ENCODE results near the gene SSU72. TPM values are rescaled to one million over a fixed set of nuclear protein-coding genes. Genes with fewer than 3 reads are reported as not detected.
"Not testable (repeated sequence)": the region's sequence is repeated elsewhere in the genome, so short reads cannot be mapped to it uniquely, and the experiment has no call there.

The SSU72 gene
- total RNA-seq, 4 donors from 2014 or later, result 204 to 294 (median 241) TPM

DNA sequence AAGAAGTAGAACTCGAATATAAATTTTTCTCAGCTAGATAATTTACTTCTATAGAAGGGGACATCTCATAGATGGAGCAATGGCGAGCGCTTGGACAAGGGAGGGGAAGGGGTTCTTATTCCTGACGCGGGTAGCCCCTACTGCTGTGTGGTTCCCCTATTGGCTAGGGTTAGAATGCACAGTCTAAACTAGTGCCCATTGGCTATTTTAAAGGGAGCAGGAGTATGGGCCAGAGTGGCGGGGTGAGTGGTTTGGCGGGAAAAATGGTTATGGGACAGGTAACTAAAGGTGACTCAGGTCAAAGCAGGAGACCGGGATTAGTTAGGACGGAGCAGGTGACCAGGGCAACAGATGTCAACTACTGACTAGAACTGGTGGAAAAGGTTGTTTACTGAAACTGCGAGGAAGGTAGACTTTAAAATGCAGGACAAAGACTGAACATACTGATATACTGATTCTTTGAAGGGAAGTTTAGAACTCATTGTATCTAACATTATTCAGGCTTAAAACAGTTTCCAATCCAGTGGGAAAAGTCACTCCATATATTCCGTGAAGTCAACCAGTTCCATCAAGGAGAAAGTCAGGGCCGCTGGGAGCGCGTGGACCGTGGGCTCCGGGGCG, 63.6 kb downstream of the SSU72 start:
- WGBS, 2 donors, result 14 to 17% methylated on average over 14 to 17 of the region's 17 CpGs
- peak overlapping the region; percentile 55 to 91 (median 87) for H3K27ac ChIP-seq
- no peaks in the 10 kb centered on the region for H3K27me3 ChIP-seq
- TF ChIP-seq, protein P1, sequence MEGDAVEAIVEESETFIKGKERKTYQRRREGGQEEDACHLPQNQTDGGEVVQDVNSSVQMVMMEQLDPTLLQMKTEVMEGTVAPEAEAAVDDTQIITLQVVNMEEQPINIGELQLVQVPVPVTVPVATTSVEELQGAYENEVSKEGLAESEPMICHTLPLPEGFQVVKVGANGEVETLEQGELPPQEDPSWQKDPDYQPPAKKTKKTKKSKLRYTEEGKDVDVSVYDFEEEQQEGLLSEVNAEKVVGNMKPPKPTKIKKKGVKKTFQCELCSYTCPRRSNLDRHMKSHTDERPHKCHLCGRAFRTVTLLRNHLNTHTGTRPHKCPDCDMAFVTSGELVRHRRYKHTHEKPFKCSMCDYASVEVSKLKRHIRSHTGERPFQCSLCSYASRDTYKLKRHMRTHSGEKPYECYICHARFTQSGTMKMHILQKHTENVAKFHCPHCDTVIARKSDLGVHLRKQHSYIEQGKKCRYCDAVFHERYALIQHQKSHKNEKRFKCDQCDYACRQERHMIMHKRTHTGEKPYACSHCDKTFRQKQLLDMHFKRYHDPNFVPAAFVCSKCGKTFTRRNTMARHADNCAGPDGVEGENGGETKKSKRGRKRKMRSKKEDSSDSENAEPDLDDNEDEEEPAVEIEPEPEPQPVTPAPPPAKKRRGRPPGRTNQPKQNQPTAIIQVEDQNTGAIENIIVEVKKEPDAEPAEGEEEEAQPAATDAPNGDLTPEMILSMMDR (IDR thresholded peaks at IDR 0.05), result no peak
- TF ChIP-seq POLR2A (IDR thresholded peaks at IDR 0.05), result no peak
- H3K4me1 ChIP-seq, result peaks cover 4 to 9% of the 10 kb centered on the region in 2 donors
- DNase-seq, result no peak
- no peaks in the 10 kb centered on the region for H3K36me3 ChIP-seq
- intact Hi-C loops (cut with DNase I), result no loop called here
- H3K4me3 ChIP-seq (replicated peaks in 1 of 3), result peak overlapping the region; percentile 63 to 91 (median 90)
- H3K9me3 ChIP-seq, result no peaks in the 10 kb centered on the region

DNA sequence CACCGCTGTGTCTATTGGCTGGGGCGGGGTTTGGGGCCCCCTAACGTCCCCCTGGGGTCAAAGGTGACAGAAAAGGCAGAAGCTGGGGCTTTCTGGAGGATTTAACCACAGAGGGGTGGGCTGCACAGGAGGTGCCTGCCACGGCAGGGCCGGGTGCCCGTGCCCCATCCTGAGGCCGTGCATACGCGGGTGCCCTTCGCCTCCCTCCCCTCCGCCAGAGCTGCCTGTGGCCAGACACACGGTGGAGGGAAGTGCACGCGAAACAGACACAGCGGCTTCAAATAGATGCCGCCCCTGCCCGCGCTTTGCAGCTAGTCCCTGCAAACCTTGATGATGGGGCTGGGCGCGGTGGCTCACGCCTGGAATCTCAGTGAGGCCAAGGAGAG, 65.2 kb downstream of the SSU72 start:
- H3K27me3 ChIP-seq; H3K4me3 ChIP-seq (replicated peaks in 1 of 3); H3K27ac ChIP-seq; H3K9me3 ChIP-seq; H3K36me3 ChIP-seq; DNase-seq; intact Hi-C loops (cut with DNase I): not testable (repeated sequence)
- 93% methylated on average over 10 of the region's 21 CpGs; no CpG with 5 or more reads in 1 of the 2 donors for WGBS, 2 donors
- H3K4me1 ChIP-seq, result peaks cover 4 to 19% of the 10 kb centered on the region in 2 donors

GRCh38 chr1:1508775-1509464, 65.7 kb downstream of the SSU72 start:
- H3K9me3 ChIP-seq; intact Hi-C loops (cut with DNase I); H3K27ac ChIP-seq; H3K36me3 ChIP-seq; H3K27me3 ChIP-seq; DNase-seq; H3K4me3 ChIP-seq (replicated peaks in 1 of 3): not testable (repeated sequence)
- H3K4me1 ChIP-seq, result peaks cover 4 to 19% of the 10 kb centered on the region in 2 donors
- 89% methylated on average over 20 of the region's 34 CpGs; no CpG with 5 or more reads in 1 of the 2 donors for WGBS, 2 donors

DNA sequence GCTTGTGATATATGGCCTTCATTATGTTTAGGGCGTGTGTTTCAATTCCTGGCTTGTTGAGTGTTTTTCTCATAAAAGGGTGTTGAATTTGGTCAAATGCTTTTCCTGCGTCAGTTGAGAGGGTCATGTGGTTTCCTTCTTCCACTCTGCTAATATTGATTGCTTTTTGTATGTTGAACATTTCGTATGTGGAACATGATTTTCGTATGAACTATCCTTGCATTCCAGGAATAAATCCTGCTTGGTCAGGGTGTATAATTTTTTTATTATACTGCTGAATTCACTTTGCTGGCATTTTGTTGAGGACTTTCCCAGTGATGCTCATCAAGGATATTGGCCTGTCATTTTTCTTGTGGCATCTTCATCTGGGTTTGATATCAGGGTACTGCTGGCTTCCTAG, 67.4 kb downstream of the SSU72 start:
- H3K9me3 ChIP-seq, result no peaks in the 10 kb centered on the region
- DNase-seq, result no peak
- 94 to 97% methylated on average over 4 of the region's 4 CpGs for WGBS, 2 donors
- no peaks in the 10 kb centered on the region for H3K36me3 ChIP-seq
- peaks cover 4 to 19% of the 10 kb centered on the region in 2 donors for H3K4me1 ChIP-seq
- intact Hi-C loops (cut with DNase I), result no loop called here
- H3K27me3 ChIP-seq, result no peaks in the 10 kb centered on the region
- H3K4me3 ChIP-seq (replicated peaks in 1 of 3), result no peak overlapping the region
- TF ChIP-seq POLR2A (IDR thresholded peaks at IDR 0.05), result no peak
- TF ChIP-seq, protein P1 (IDR thresholded peaks at IDR 0.05), result no peak
- no peak overlapping the region for H3K27ac ChIP-seq

- intact Hi-C loops (cut with DNase I); H3K27me3 ChIP-seq; H3K36me3 ChIP-seq; H3K4me3 ChIP-seq (replicated peaks in 1 of 3); H3K9me3 ChIP-seq: not testable (repeated sequence)
- peak in 1 of 2 donors; percentile 12 for DNase-seq
- peaks cover under 1 to 15% of the 10 kb centered on the region in 2 donors for H3K4me1 ChIP-seq
- 68 to 76% methylated on average over 5 of the region's 5 CpGs for WGBS, 2 donors
- H3K27ac ChIP-seq, result peak overlapping the region; percentile 67 to 81 (median 77)
Measured at GRCh38 chr1:1505801-1506200, 68.9 kb downstream of the SSU72 start.

- H3K27ac ChIP-seq, result peak overlapping the region; percentile 67 to 81 (median 77)
- peak; percentile 64 to 68 for DNase-seq
- H3K4me1 ChIP-seq, result peaks cover 0 to 13% of the 10 kb centered on the region in 2 donors
- H3K27me3 ChIP-seq; H3K4me3 ChIP-seq (replicated peaks in 1 of 3); H3K9me3 ChIP-seq; H3K36me3 ChIP-seq; intact Hi-C loops (cut with DNase I): not testable (repeated sequence)
- TF ChIP-seq, protein P1 (IDR thresholded peaks at IDR 0.05), result peak in 4 of 6 experiments; percentile 34 to 60 (median 52)
- WGBS, 2 donors, result 10% methylated on average over 11 to 16 of the region's 22 CpGs
Measured at GRCh38 chr1:1505366-1505798, 69.3 kb downstream of the SSU72 start.
